PC-3 (cell line): ENCODE results near the gene SFXN1. TPM values are rescaled to one million over a fixed set of nuclear protein-coding genes. Genes with fewer than 3 reads are reported as not detected.

ENCODE experiments used
- ATAC-seq: fragments of 200-7000 bp; cut with Tn5 transposase; 2 replicates; pipeline ENCODE4 v1.9.1; 2020; ENCODE audit warnings: mild to moderate bottlenecking, moderate library complexity
- BruUV-seq: library from RNA; stranded (reverse); fragments of 400-500 nt; replicated peaks from 2 replicates; lab custom pipeline; 2021; lab: Mats Ljungman, UMichigan
- CTCF ChIA-PET: fragments of 300-600 bp; sonication (Branson Sonifier 250); formaldehyde crosslinking; loops from one replicate; lab custom pipeline; 2022; ENCODE audit warnings: antibody characterized with exemption; lab: Charles Lee
- POLR2A ChIA-PET: fragments of 300-600 bp; sonication (Branson Sonifier 250); formaldehyde crosslinking; loops from one replicate; lab custom pipeline; 2022; ENCODE audit warnings: antibody characterized with exemption; ENCODE audit not compliant: unreplicated experiment; lab: Charles Lee
- DNase-seq: peaks from one replicate; pipeline ENCODE4 v3.0.0-alpha.2; 2015
- H2AFZ ChIP-seq: fragments of 300-600 bp; sonication (generic); 2 replicates; pipeline ENCODE4 v1.6.0; 2016; ENCODE audit warnings: antibody characterized with exemption, low read length
- H3F3A ChIP-seq: fragments of 300-600 bp; sonication (generic); one replicate; pipeline ENCODE4 v1.6.0; 2017; ENCODE audit warnings: antibody characterized with exemption, low read length, control low read depth, mild to moderate bottlenecking; ENCODE audit not compliant: unreplicated experiment
- H3K27ac ChIP-seq: fragments of 300-600 bp; sonication (generic); 2 replicates; pipeline ENCODE4 v1.5.1; 2016; ENCODE audit warnings: mild to moderate bottlenecking, low read length
- H3K27me3 ChIP-seq: fragments of 300-600 bp; sonication (generic); 2 replicates; pipeline ENCODE4 v1.6.1; 2016; ENCODE audit warnings: low read length, mixed read lengths
- H3K36me3 ChIP-seq: fragments of 300-600 bp; sonication (generic); 2 replicates; pipeline ENCODE4 v1.6.1; 2016; ENCODE audit warnings: low read depth, mixed run types, low read length, mixed read lengths
- H3K4me1 ChIP-seq: fragments of 300-600 bp; sonication (generic); 2 replicates; pipeline ENCODE4 v1.5.1; 2016; ENCODE audit warnings: low read length; ENCODE audit not compliant: insufficient read depth
- H3K4me2 ChIP-seq: fragments of 300-600 bp; sonication (generic); 2 replicates; pipeline ENCODE4 v1.6.0; 2016; ENCODE audit warnings: low read length
- H3K4me3 ChIP-seq: fragments of 300-600 bp; sonication (generic); 2 replicates; pipeline ENCODE4 v1.5.1; 2016; ENCODE audit warnings: mild to moderate bottlenecking, low read length, mixed read lengths
- H3K79me2 ChIP-seq: fragments of 300-600 bp; sonication (generic); 2 replicates; pipeline ENCODE4 v1.6.1; 2017; ENCODE audit warnings: low read length, mixed read lengths
- H3K9ac ChIP-seq: fragments of 300-600 bp; sonication (generic); 2 replicates; pipeline ENCODE4 v1.6.0; 2016; ENCODE audit warnings: mild to moderate bottlenecking, low read length
- H3K9me2 ChIP-seq: fragments of 300-600 bp; sonication (generic); replicated peaks from 2 replicates; pipeline ENCODE4 v1.6.1; 2016; ENCODE audit warnings: mixed run types, low read length, mixed read lengths
- H3K9me3 ChIP-seq: fragments of 300-600 bp; sonication (generic); 2 replicates; pipeline ENCODE4 v1.6.1; 2016; ENCODE audit warnings: low read length, mixed read lengths
- H4K20me1 ChIP-seq: fragments of 300-600 bp; sonication (generic); 2 replicates; pipeline ENCODE4 v1.6.1; 2016; ENCODE audit warnings: low read length, mixed read lengths
- CTCF ChIP-seq: fragments of 300-600 bp; sonication (generic); conservative IDR thresholded peaks from 2 replicates; pipeline ENCODE4 v1.5.1; 2017; ENCODE audit warnings: antibody characterized with exemption, low read depth, mild to moderate bottlenecking, low read length
- EZH2 ChIP-seq: fragments of 300-600 bp; sonication (generic); IDR thresholded peaks from one replicate; pipeline ENCODE4 v1.6.1; 2017; ENCODE audit warnings: antibody characterized with exemption, mild to moderate bottlenecking, low read length; ENCODE audit not compliant: unreplicated experiment
- EZH2phosphoT487 ChIP-seq: fragments of 300-600 bp; sonication (generic); IDR thresholded peaks from 2 replicates; pipeline ENCODE4 v1.6.1; 2018; ENCODE audit warnings: mild to moderate bottlenecking, antibody characterized with exemption, low read length, borderline replicate concordance
- intact Hi-C: fragments of 100-400 bp; cut with micrococcal nuclease; formaldehyde crosslinking; loops from 2 replicates; pipeline ENCODE4 v1.9.0; 2023
- total RNA-seq: library from RNA; depleted of rRNA; stranded (reverse); fragments of >200 nt; gene quantifications from 2 replicates; pipeline ENCODE4 v1.2.3, GENCODE V29; 2014

Gene SFXN1
- total RNA-seq, 1 experiment from 2014 or later: 46.5 TPM

- Histone ChIP-seq H3K9ac (no peak overlapping the region), H3K4me1 (no peaks in the 10 kb centered on the region), H4K20me1 (no peaks in the 10 kb centered on the region), H3K9me3 (no peaks in the 10 kb centered on the region), H2AFZ (no peak overlapping the region), H3K4me3 (no peak overlapping the region), H3K27ac (no peak overlapping the region), H3K9me2 (no peaks in the 10 kb centered on the region), H3F3A (no peaks in the 10 kb centered on the region), H3K79me2 (no peaks in the 10 kb centered on the region), H3K27me3 (peaks cover 24% of the 10 kb centered on the region), H3K4me2 (no peak overlapping the region), H3K36me3 (no peaks in the 10 kb centered on the region)
- ChIA-PET CTCF (no interaction called here), POLR2A (no interaction called here)
- intact Hi-C loops: no loop called here
- DNase-seq: no peak
- BruUV-seq: no TSS peak
- no peak for ATAC-seq
- no peak for TF ChIP-seq CTCF
- TF ChIP-seq EZH2phosphoT487: no peak
- no peak for TF ChIP-seq EZH2
Observed at GRCh38 chr5:175544586-175544985, 66.2 kb downstream of the SFXN1 start.

GRCh38 chr5:175547842-175548241, 69.5 kb downstream of the SFXN1 start:
- intact Hi-C loops: no loop called here
- no peak overlapping the region for H3K9ac ChIP-seq
- H2AFZ ChIP-seq: no peak overlapping the region
- no peaks in the 10 kb centered on the region for H3K79me2 ChIP-seq
- no peaks in the 10 kb centered on the region for H3K9me2 ChIP-seq
- H3F3A ChIP-seq: no peaks in the 10 kb centered on the region
- ATAC-seq (no peak), DNase-seq (no peak)
- peaks cover 49% of the 10 kb centered on the region for H3K27me3 ChIP-seq
- POLR2A ChIA-PET: no interaction called here
- TF ChIP-seq CTCF: no peak
- TF ChIP-seq EZH2phosphoT487: no peak
- TF ChIP-seq EZH2: no peak
- BruUV-seq: no TSS peak
- H3K4me1 ChIP-seq: no peaks in the 10 kb centered on the region
- H3K36me3 ChIP-seq: no peaks in the 10 kb centered on the region
- H4K20me1 ChIP-seq: no peaks in the 10 kb centered on the region
- H3K9me3 ChIP-seq: no peaks in the 10 kb centered on the region
- no peak overlapping the region for H3K4me2 ChIP-seq
- no peak overlapping the region for H3K4me3 ChIP-seq
- CTCF ChIA-PET: no interaction called here
- H3K27ac ChIP-seq: no peak overlapping the region

- Histone ChIP-seq H3K27me3 (peaks cover 49% of the 10 kb centered on the region), H3K4me2 (no peak overlapping the region), H3K79me2 (no peaks in the 10 kb centered on the region), H3K4me3 (no peak overlapping the region), H3K9ac (no peak overlapping the region), H2AFZ (no peak overlapping the region), H4K20me1 (no peaks in the 10 kb centered on the region), H3K9me3 (no peaks in the 10 kb centered on the region), H3K4me1 (no peaks in the 10 kb centered on the region), H3K36me3 (no peaks in the 10 kb centered on the region), H3K27ac (no peak overlapping the region), H3K9me2 (no peaks in the 10 kb centered on the region), H3F3A (no peaks in the 10 kb centered on the region)
- intact Hi-C loops: no loop called here
- ChIA-PET POLR2A (no interaction called here), CTCF (no interaction called here)
- ATAC-seq (no peak), DNase-seq (no peak)
- TF ChIP-seq EZH2phosphoT487 (no peak), EZH2 (no peak)
- BruUV-seq: no TSS peak
Observed at GRCh38 chr5:175548626-175549311, 70.4 kb downstream of the SFXN1 start.
